Eye (tissue), 1 donor: ENCODE results near the gene KRTAP5-5.
A peak's percentile ranks its signal among the peaks of the same experiment; 100 is the strongest.
"Not testable (repeated sequence)": the region's sequence is repeated elsewhere in the genome, so short reads cannot be mapped to it uniquely, and the experiment has no call there.

ENCODE experiments used
- DNase-seq: peaks from one replicate; pipeline ENCODE4 v3.0.0-alpha.2; 2015

The KRTAP5-5 gene

DNA sequence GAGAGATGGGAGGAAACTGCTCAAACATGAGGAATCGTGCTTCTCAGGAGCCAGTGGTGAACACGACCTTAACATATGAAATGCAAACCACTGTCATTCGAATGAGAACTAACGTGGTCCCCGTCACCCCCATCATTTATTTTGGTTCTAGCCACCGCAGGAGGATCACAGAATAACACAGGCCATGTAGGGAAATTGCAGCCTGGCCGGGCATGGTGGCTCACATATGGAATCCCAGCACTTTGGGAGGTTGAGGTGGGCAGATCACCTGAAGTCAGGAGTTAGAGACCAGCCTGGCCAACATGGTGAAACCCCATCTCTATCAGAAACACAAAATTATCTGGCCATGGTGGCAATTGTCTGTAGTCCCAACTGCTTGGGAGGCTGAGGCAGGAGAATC lies 27.1 kb downstream of the KRTAP5-5 start:
- no peak for DNase-seq

GRCh38 chr11:1659506-1659905 lies 29.9 kb downstream of the KRTAP5-5 start:
- DNase-seq: no peak

GRCh38 chr11:1660111-1660867 lies 30.7 kb downstream of the KRTAP5-5 start:
- DNase-seq: peak; percentile 8

DNA sequence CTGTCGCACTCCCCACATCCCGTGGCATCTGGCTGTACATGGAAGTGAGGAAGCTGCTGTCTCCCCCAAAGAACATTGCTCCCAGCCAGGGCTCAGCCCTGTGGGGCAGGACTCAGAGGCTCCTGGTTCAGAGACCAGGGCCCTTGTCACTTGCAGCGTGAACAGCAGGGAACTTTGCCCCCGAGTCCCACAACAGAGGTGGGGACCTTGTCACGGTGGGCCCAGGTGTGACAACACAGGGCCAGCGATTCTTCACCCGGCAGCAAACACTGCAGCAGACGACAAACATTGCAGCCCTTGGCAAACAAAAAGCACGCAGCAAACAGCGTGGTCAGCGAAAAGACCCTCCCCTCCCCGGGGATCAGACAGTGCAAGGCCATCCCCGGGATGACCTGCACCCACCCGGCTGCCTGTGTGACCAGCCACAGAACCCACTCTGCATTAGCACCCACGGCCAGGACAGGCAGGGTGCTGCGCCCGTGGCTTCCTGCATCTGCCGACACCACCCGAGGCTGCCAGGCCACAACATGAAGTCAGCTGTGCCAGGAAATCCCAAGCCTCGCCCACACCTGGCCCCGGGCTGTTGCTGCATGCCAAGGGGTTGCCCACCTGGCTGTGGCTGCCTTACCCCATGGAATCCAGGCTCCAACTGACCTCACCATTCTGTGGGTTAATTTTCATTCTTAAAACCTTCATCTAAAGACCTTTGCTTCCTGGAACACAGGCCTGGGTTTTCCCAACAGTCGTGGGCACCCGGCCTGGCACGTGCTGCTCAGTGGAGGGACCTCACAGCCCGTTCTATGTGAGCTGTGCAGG lies 32.1 kb downstream of the KRTAP5-5 start:
- DNase-seq: not testable (repeated sequence)

GRCh38 chr11:1662699-1663283 lies 33.2 kb downstream of the KRTAP5-5 start:
- DNase-seq: not testable (repeated sequence)

DNA sequence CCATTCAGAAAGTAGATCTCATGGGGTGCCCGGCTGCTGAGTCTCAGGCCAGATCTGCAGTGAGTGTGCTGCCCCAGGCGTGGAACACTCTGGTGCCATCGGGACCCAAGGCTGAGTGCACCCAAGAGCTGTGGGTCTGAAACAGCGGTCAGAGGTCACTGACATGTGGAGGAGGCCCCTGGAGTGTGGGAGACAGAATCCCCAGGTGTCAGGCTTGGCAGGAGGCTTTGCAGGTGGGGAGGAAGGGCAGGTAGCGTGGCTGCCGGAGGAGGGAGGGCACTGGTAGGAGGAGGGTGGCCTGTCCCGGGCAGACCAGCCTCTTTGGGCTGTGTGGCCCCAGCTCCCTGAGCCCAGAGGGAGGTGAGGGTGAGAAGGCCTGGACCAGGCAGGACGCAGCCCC lies 35.7 kb downstream of the KRTAP5-5 start:
- DNase-seq: no peak

DNA sequence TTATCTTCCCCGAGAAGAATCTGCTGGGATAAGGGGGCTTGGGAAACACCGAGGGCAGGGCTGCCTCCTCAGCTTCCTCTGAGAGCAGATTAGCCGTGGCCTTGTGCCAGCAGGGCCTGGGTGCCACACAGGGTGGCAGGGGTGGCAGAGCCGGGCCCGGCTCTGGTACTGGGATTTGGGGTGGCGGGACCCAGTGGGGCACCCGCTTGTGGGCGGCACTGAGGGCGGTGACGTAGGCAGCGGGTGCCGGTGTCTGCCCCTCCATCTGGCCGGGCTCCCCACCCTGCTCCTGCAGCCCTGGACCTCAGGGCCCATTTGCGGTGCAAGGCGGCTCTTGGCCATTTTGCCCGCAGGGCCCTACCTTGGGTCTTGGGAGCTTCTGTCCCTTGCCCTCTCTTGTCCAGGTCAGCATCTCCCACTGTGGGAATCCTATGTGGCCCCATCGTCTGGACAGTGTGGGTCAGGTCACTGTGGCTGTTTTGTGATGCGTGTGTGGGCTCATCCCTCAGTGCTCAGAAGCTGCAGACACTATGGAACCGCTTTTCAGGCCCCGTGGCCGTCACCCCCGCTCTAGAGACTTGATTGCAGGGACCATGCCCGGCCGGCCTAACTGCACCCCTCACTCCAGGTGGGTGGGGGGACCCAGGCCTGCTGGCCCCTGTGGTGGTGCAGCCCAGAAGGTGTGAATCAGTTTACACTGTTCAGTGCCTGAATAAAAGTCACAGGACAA lies 37.7 kb downstream of the KRTAP5-5 start:
- peak; percentile 8 for DNase-seq

DNA sequence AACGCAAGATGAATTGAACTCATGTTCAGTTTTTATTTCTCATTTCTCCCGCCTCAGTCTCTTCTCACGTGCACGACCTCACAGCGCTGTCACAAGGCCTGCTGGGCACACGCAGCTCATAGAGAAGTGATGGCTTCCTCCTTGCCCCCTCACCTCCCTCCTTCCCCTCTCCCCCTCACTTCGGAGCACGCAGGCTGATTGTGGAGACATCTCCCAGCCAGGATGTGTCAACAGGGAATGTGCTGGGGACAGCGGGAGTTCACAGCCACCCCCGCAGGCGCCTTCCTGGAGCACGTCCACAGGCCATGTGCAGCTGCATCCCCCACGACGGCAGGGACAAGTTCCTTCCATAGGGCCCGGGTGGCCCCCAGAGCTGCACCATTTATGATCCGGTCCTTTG lies 38.3 kb downstream of the KRTAP5-5 start:
- peak; percentile 36 for DNase-seq

- DNase-seq: no peak
Observed at GRCh38 chr11:1668911-1669473, 39.4 kb downstream of the KRTAP5-5 start.

GRCh38 chr11:1669546-1670218 lies 40.1 kb downstream of the KRTAP5-5 start:
- peak; percentile 50 for DNase-seq

GRCh38 chr11:1670457-1670856 lies 40.9 kb downstream of the KRTAP5-5 start:
- DNase-seq: not testable (repeated sequence)

DNA sequence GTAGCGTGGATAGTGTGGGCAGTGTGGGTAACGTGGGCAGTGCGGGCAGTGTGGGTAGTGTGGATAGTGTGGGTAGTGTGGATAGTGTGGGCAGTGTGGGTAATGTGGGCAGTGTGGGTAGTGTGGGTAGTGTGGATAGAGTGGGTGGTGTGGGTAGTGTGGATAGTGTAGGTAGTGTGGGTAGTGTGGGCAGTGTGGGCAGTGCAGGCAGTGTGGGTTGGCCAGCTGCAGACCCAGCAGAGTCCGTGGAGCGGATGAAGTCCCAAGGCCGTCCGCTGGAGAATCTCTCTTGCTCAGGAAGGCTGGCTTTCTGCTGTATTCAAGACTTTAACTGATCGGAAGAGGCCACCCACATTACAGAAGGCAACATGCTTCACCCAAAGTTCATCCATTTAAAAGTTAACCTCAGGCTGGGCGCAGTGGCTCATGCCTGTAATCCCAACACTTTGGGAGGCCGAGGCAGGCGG lies 41.4 kb downstream of the KRTAP5-5 start:
- DNase-seq: no peak

- no peak for DNase-seq
Observed at GRCh38 chr11:1671658-1672057, 42.1 kb downstream of the KRTAP5-5 start.

GRCh38 chr11:1672613-1673350 lies 43.2 kb downstream of the KRTAP5-5 start:
- peak; percentile 41 for DNase-seq

DNA sequence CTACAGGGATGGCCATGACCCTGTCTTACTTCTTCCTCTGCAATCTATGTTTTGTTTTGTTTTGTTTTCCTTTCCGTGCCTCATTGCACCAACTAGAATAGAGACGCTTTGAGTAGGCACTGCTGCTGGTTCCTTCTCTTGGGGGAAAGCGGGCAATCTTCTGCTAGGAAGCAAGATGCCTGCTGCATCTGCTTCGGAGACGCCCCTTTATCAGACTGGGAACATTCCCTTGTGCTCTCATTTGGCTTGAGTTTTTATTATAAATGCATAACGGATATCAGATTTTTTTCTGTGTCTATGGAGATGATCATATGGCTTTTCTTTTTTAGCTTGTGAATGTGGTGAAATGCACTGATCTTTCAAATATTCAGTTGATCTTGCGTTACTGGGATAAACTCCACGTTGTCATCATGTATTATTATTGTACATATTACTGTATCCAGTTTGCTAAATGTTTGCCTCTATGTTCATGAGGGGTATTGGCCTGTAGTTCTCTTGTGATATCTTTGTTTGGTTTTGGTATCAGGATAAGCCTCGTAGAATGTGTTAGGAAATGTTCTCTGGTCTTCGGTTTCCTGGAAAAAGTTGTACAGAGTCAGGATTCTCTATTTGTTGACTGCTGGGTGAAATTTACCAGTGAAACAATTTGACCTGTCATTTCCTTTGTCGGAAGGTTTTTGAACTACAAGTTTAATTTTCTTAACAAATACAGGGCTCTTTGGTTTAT lies 44.0 kb downstream of the KRTAP5-5 start:
- no peak for DNase-seq

DNA sequence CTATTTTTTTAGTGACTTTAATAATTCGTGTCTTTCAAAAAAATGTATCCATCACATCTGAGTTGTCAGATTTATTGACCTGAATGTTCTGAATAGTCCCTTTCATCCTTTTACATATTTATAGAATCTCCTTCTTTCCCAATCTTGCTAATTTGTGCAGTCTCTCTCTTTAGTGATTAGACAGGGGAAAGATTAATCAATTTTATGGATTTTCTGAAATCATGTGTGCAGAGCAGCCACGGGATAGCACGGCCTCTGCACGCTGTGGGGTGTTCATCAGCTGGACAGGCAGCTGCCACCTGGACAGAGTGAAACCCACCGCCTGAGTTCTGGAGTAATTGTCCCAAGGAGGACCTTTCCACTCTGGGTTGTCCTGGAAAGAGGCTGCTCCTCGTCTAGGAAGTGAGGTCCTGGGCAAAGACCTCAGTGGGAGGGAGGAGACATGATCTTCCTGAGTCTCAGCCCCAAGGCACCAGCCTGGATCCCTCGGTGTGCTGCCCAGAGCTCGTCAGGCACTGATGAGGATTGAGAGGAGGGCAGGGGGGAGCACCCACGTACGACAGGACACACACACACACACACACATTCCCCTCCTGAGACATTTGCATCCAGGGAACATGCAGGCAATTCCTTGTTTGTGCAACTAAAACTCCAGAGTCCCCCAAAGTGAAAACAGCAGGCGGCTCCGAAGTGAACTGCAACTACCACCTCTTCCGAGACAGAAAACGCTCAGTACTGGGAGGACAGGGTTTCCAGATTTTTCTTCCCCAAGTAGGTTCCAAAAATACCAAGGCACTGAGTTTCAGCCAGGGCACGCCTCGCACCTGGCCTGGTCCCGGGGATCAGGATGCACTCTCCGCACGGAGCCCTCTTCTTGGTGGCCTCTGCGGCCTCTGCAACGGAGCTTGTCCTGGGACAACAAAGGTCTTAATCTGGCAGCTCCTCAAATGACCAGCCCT lies 44.9 kb downstream of the KRTAP5-5 start:
- DNase-seq: no peak

DNA sequence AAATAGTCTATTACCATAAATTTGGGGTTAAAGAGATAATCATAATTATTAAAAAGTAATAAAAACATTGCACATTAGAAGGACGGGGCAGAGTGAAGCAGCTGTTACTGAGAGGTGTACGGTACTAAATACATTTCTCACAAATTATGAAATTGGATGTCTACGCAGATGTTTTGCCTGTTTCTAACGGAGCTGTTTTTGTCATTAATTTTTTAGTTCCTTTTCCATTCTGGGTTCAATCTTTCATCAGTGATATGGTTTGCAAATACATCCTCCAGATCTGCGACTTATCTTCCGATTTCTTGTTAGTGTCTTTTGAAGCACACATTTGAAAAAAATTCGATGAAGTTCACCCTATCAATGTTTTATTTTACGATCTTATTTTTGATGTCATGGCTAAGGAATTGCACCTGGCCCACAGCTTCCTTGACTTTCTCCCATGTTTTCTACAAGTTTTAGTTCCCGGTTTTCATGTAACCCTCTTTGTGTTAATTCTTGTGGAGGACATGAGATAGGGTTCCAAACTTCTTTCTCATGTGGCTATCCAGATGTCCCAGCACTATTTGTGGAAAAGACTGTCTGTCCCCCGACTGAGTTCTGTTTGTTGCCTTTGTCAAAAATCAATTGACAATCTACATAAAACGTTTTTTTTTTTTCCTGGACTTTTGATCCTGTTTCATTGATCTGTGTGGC lies 46.1 kb downstream of the KRTAP5-5 start:
- DNase-seq: no peak

GRCh38 chr11:1676229-1676740 lies 46.7 kb downstream of the KRTAP5-5 start:
- no peak for DNase-seq
